ENCODE data around the gene LMF2.
A peak's percentile ranks its signal among the peaks of the same experiment; 100 is the strongest.

LMF2 gene

DNA sequence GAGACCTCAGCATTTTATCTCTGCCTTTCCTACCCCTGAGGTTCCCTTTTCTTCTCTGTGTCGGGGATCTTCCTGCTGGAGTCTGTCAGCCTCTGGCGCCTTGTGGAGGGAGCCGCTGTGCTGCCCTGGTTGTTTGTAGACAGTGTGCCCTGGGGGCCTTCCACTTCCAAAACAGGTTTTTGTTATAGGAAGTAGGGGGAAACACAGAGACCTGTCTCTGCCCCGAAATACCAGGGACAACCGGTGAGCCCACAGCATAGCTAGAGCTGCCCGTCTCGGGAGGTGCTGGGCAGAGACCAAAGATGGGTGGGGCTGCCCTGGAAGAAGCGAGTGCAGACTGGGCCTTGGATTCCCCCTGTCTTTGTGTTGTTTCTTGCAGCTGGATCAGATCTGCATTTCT, 8.6 kb upstream of the LMF2 start:
- Histone ChIP-seq H3K36me3 (ENCODE audit: low read depth) (peaks cover 43% of the 10 kb centered on the region), H3K9me3 (ENCODE audit: severe bottlenecking) (no peaks in the 10 kb centered on the region), H3K27ac (ENCODE audit: poor library complexity, severe bottlenecking) (no peak overlapping the region), H3K27me3 (ENCODE audit: insufficient read depth, poor library complexity, severe bottlenecking) (no peaks in the 10 kb centered on the region), H3K4me1 (ENCODE audit: insufficient read depth, poor library complexity, severe bottlenecking) (no peaks in the 10 kb centered on the region), H3K4me3 (ENCODE audit: severe bottlenecking) (no peak overlapping the region)
- DNase-seq (ENCODE audit: low spot score) (no peak), ATAC-seq (ENCODE audit: low read depth) (no peak)
- TF ChIP-seq, protein P1, sequence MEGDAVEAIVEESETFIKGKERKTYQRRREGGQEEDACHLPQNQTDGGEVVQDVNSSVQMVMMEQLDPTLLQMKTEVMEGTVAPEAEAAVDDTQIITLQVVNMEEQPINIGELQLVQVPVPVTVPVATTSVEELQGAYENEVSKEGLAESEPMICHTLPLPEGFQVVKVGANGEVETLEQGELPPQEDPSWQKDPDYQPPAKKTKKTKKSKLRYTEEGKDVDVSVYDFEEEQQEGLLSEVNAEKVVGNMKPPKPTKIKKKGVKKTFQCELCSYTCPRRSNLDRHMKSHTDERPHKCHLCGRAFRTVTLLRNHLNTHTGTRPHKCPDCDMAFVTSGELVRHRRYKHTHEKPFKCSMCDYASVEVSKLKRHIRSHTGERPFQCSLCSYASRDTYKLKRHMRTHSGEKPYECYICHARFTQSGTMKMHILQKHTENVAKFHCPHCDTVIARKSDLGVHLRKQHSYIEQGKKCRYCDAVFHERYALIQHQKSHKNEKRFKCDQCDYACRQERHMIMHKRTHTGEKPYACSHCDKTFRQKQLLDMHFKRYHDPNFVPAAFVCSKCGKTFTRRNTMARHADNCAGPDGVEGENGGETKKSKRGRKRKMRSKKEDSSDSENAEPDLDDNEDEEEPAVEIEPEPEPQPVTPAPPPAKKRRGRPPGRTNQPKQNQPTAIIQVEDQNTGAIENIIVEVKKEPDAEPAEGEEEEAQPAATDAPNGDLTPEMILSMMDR (IDR thresholded peaks at IDR 0.05; ENCODE audit: poor library complexity, severe bottlenecking): no peak

DNA sequence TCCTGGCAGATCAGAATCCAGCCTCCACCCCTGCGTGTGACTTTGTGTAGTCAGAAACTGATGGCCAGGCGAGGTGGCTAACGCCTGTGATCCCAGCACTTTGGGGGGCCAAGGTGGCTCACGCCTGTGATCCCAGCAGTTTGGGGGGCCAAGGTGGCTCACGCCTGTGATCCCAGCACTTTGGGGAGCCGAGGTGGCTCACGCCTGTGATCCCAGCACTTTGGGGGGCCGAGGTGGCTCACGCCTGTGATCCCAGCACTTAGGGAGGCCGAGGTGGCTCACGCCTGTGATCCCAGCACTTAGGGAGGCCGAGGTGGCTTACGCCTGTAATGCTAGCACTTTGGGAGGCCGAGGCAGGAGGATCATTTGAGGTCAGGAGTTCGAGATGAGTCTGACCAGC, 5.7 kb upstream of the LMF2 start:
- DNase-seq (ENCODE audit: low spot score) (no peak), ATAC-seq (ENCODE audit: low read depth) (no peak)
- H3K27me3 ChIP-seq (ENCODE audit: insufficient read depth, poor library complexity, severe bottlenecking): no peaks in the 10 kb centered on the region
- H3K9me3 ChIP-seq (ENCODE audit: severe bottlenecking): no peaks in the 10 kb centered on the region
- H3K4me3 ChIP-seq (ENCODE audit: severe bottlenecking): no peak overlapping the region
- peaks cover 41% of the 10 kb centered on the region for H3K36me3 ChIP-seq (ENCODE audit: low read depth)
- peaks cover 7% of the 10 kb centered on the region for H3K4me1 ChIP-seq (ENCODE audit: insufficient read depth, poor library complexity, severe bottlenecking)
- TF ChIP-seq, protein P1 (IDR thresholded peaks at IDR 0.05; ENCODE audit: poor library complexity, severe bottlenecking): no peak
- no peak overlapping the region for H3K27ac ChIP-seq (ENCODE audit: poor library complexity, severe bottlenecking)

DNA sequence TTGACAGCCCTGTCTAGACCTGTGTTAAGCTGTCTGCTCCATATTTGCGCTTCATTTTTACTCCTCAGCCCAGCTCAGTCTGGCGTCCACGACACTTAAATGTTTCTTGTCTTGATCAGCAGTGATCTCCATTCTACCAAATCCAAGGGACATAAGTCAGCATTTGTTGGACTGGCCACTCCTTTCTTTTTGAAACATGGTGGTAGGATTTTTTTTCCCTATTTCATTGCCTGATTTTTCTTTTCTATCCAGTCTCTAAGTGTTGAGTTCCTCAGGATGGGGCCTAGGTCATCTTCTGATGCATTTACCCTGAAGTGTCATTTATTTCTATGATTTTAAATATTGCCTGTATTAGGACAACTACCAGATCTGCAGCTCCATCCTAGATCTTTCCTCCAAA, 1.4 kb upstream of the LMF2 start:
- no peaks in the 10 kb centered on the region for H3K27me3 ChIP-seq (ENCODE audit: insufficient read depth, poor library complexity, severe bottlenecking)
- TF ChIP-seq, protein P1 (IDR thresholded peaks at IDR 0.05; ENCODE audit: poor library complexity, severe bottlenecking): no peak
- peaks cover 7% of the 10 kb centered on the region for H3K4me1 ChIP-seq (ENCODE audit: insufficient read depth, poor library complexity, severe bottlenecking)
- H3K4me3 ChIP-seq (ENCODE audit: severe bottlenecking): peak overlapping the region; percentile 86
- ATAC-seq (ENCODE audit: low read depth) (no peak), DNase-seq (ENCODE audit: low spot score) (no peak)
- H3K9me3 ChIP-seq (ENCODE audit: severe bottlenecking): no peaks in the 10 kb centered on the region
- H3K27ac ChIP-seq (ENCODE audit: poor library complexity, severe bottlenecking): peak overlapping the region; percentile 68
- H3K36me3 ChIP-seq (ENCODE audit: low read depth): peaks cover 36% of the 10 kb centered on the region

DNA sequence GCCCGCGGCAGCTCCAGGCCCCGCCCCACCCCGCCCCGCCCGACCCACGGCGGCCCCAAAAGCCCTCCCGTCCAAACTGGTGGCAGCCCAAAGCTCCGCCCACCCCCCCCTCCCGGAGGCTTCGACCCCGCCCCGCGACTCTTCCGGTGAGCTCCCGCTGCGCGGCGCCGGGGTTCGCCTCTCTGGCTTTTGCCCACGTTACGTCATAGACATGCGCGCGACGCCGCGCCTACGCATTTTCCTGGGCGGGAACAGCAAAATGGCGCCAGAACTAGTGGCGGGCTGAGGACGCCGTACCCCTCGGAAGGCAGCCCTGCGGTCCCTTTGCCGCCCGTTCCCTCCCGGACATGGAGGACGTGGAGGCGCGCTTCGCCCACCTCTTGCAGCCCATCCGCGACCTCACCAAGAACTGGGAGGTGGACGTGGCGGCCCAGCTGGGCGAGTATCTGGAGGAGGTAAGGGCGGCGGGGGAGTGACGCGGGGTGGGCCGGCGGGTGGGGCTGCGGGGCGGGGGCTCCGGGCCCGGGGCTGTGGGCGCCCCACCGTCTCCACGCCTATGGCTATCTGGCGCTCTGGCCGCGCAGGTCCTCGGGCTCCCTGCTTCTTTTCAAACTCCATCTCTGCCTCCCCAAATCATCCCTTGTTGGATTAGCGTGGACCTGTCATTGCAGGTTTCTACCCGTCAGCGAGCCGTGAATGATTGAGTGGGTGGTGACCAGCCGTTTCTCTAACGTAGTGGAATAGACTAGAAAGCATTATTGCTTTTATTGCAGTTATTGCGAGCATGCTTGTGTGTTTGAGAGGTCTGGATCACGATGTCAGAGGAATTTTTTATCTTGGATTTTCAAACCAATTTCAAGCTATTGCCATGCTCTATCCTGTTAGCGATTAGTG, 736 bp upstream of the LMF2 start, which contains the start of gene NCAPH2:
NCAPH2 (plus strand) TSS at position 234 of the 894 bp plus-strand sequence; CDS start at position 348, 114 bp downstream.
- H3K4me1 ChIP-seq (ENCODE audit: insufficient read depth, poor library complexity, severe bottlenecking): peaks cover 7% of the 10 kb centered on the region
- H3K9me3 ChIP-seq (ENCODE audit: severe bottlenecking): no peaks in the 10 kb centered on the region
- H3K4me3 ChIP-seq (ENCODE audit: severe bottlenecking): peak within 1 kb of the TSS; percentile 86
- H3K36me3 ChIP-seq (ENCODE audit: low read depth): peaks cover 36% of the 10 kb centered on the region
- peak within 1 kb of the TSS; percentile 68 for H3K27ac ChIP-seq (ENCODE audit: poor library complexity, severe bottlenecking)
- TF ChIP-seq, protein P1 (IDR thresholded peaks at IDR 0.05; ENCODE audit: poor library complexity, severe bottlenecking): no peak
- ATAC-seq (ENCODE audit: low read depth) (peak; percentile 54), DNase-seq (ENCODE audit: low spot score) (peak; percentile 94)
- H3K27me3 ChIP-seq (ENCODE audit: insufficient read depth, poor library complexity, severe bottlenecking): no peaks in the 10 kb centered on the region
